Vagina (tissue), 2 donors: ENCODE data around the gene KRTAP3-1. TPM values are rescaled to one million over a fixed set of nuclear protein-coding genes. Genes with fewer than 3 reads are reported as not detected.

ENCODE experiments used
- DNase-seq, 2 donors: peaks; one replicate each; pipeline ENCODE4 v3.0.0-alpha.2; 2017; ENCODE audit errors: extremely low spot score in 2 of 2
- H3K27ac ChIP-seq: fragments of 200-600 bp; sonication (generic); one replicate; pipeline ENCODE4 v1.5.1; 2019
- H3K27me3 ChIP-seq: fragments of 200-600 bp; sonication (generic); one replicate; pipeline ENCODE4 v1.5.1; 2019
- H3K36me3 ChIP-seq, 2 donors: fragments of 200-600 bp; sonication (generic); one replicate each; pipeline ENCODE4 v1.5.1; 2017 to 2019
- H3K4me1 ChIP-seq: fragments of 200-600 bp; sonication (generic); one replicate; pipeline ENCODE4 v1.5.1; 2019
- H3K4me3 ChIP-seq, 2 donors: fragments of 200-600 bp; sonication (generic); 1 replicate in 1 of 2; 2 replicates in 1 of 2; pipeline ENCODE4 v1.5.1; 2016 to 2019
- H3K9me3 ChIP-seq: fragments of 200-600 bp; sonication (generic); one replicate; pipeline ENCODE4 v1.5.1; 2019
- CTCF ChIP-seq, 3 experiments: fragments of 450-650 bp in 2 of 3; fragments of 200-600 bp in 1 of 3; sonication (generic) in 1 of 3; IDR thresholded peaks; one replicate each; pipeline ENCODE4 v1.5.1; 2017 to 2019; ENCODE audit warnings: antibody characterized with exemption in 3 of 3, mild to moderate bottlenecking in 2 of 3, moderate library complexity in 2 of 3
- POLR2A ChIP-seq, 2 donors: fragments of 450-650 bp; IDR thresholded peaks; one replicate each; pipeline ENCODE4 v1.6.1; 2017; ENCODE audit warnings: antibody characterized with exemption in 2 of 2, mild to moderate bottlenecking in 2 of 2, moderate library complexity in 2 of 2
- POLR2AphosphoS5 ChIP-seq, 2 donors: sonication (generic); formaldehyde crosslinking; IDR thresholded peaks; one replicate each; pipeline ENCODE4 v1.9.0; 2017; ENCODE audit warnings: antibody characterized with exemption in 2 of 2, mild to moderate bottlenecking in 2 of 2, low read depth in 1 of 2; ENCODE audit not compliant: insufficient read depth in 1 of 2
- intact Hi-C: fragments of 100-400 bp; cut with DNase I; formaldehyde crosslinking; loops from one replicate; pipeline ENCODE4 v1.15.1; 2023
- total RNA-seq: library from RNA; depleted of rRNA; stranded (reverse); fragments of >200 nt; gene quantifications from one replicate; pipeline ENCODE4 v1.2.3, GENCODE V29; 2016

The KRTAP3-1 gene
- total RNA-seq, 1 donor from 2014 or later: not detected

GRCh38 chr17:41013606-41014005 lies 4.7 kb upstream of the KRTAP3-1 start:
- Histone ChIP-seq H3K36me3 (no peaks in the 10 kb centered on the region), H3K27me3 (no peaks in the 10 kb centered on the region), H3K9me3 (no peaks in the 10 kb centered on the region), H3K4me3 (no peak overlapping the region), H3K4me1 (peaks cover 7% of the 10 kb centered on the region), H3K27ac (peak overlapping the region; percentile 73)
- TF ChIP-seq POLR2AphosphoS5 (IDR thresholded peaks at IDR 0.05; ENCODE audit: insufficient read depth in 1 of 2, low read depth in 1 of 2) (no peak), POLR2A (IDR thresholded peaks at IDR 0.05) (no peak), CTCF (IDR thresholded peaks at IDR 0.05) (no peak)
- intact Hi-C loops: no loop called here
- no peak for DNase-seq

DNA sequence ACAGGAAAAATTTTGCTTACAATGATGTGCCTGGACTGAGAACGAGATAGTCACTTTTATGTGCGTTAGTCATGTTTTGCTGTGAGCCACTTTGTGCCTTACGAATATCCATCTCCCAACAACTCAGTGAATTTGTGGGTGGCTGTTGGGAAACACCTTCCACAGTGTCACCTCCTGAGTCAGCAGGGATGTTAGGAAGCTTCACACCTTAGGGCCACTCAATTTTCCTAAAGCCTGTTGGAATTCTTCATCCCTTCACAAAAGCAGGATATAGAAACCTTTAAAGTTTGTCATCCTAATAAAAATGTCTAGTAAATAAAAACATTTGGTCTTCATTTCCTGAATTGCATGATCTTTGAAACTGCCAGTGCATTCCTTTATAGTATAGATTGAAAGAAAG lies 4.3 kb upstream of the KRTAP3-1 start:
- intact Hi-C loops: no loop called here
- no peak for TF ChIP-seq POLR2AphosphoS5 (IDR thresholded peaks at IDR 0.05; ENCODE audit: insufficient read depth in 1 of 2, low read depth in 1 of 2)
- TF ChIP-seq CTCF (IDR thresholded peaks at IDR 0.05): no peak
- TF ChIP-seq POLR2A (IDR thresholded peaks at IDR 0.05): no peak

GRCh38 chr17:41012326-41013120 lies 3.6 kb upstream of the KRTAP3-1 start:
- intact Hi-C loops: no loop called here
- no peak for TF ChIP-seq POLR2AphosphoS5 (IDR thresholded peaks at IDR 0.05; ENCODE audit: insufficient read depth in 1 of 2, low read depth in 1 of 2)
- TF ChIP-seq POLR2A (IDR thresholded peaks at IDR 0.05): no peak
- TF ChIP-seq CTCF (IDR thresholded peaks at IDR 0.05): no peak
- Histone ChIP-seq H3K36me3 (no peaks in the 10 kb centered on the region), H3K27me3 (no peaks in the 10 kb centered on the region), H3K4me3 (no peak overlapping the region), H3K4me1 (peaks cover 7% of the 10 kb centered on the region), H3K9me3 (no peaks in the 10 kb centered on the region), H3K27ac (peak overlapping the region; percentile 73)
- DNase-seq: no peak

More for the DNA sequence above, 4.3 kb upstream of the KRTAP3-1 start:
- no peaks in the 10 kb centered on the region for H3K36me3 ChIP-seq
- peaks cover 7% of the 10 kb centered on the region for H3K4me1 ChIP-seq
- no peaks in the 10 kb centered on the region for H3K27me3 ChIP-seq
- H3K4me3 ChIP-seq: no peak overlapping the region
- peak overlapping the region; percentile 73 for H3K27ac ChIP-seq
- no peaks in the 10 kb centered on the region for H3K9me3 ChIP-seq
- no peak for DNase-seq

- Histone ChIP-seq H3K27me3 (no peaks in the 10 kb centered on the region), H3K4me3 (no peak overlapping the region), H3K27ac (no peak overlapping the region), H3K9me3 (no peaks in the 10 kb centered on the region), H3K36me3 (no peaks in the 10 kb centered on the region), H3K4me1 (peaks cover 7% of the 10 kb centered on the region)
- no peak for DNase-seq
- TF ChIP-seq POLR2A (IDR thresholded peaks at IDR 0.05) (no peak), CTCF (IDR thresholded peaks at IDR 0.05) (no peak), POLR2AphosphoS5 (IDR thresholded peaks at IDR 0.05; ENCODE audit: insufficient read depth in 1 of 2, low read depth in 1 of 2) (no peak)
- intact Hi-C loops: no loop called here
Observed at GRCh38 chr17:41010441-41010840, 1.5 kb upstream of the KRTAP3-1 start.

- Histone ChIP-seq H3K4me1 (peaks cover 7% of the 10 kb centered on the region), H3K4me3 (no peak overlapping the region), H3K27ac (peak overlapping the region; percentile 20), H3K9me3 (no peaks in the 10 kb centered on the region), H3K27me3 (no peaks in the 10 kb centered on the region), H3K36me3 (no peaks in the 10 kb centered on the region)
- no peak for TF ChIP-seq POLR2AphosphoS5 (IDR thresholded peaks at IDR 0.05; ENCODE audit: insufficient read depth in 1 of 2, low read depth in 1 of 2)
- no peak for TF ChIP-seq POLR2A (IDR thresholded peaks at IDR 0.05)
- TF ChIP-seq CTCF (IDR thresholded peaks at IDR 0.05): no peak
- DNase-seq: no peak
- intact Hi-C loops: no loop called here
Observed at GRCh38 chr17:41009936-41010335, 1.0 kb upstream of the KRTAP3-1 start.
